Kidney tubule cell (primary cell): ENCODE data around the gene TMEM72.
A peak's percentile ranks its signal among the peaks of the same experiment; 100 is the strongest.

Source experiments
- DNase-seq: peaks from one replicate; pipeline ENCODE4 v3.0.0-alpha.2; 2018; ENCODE audit warnings: low spot score

Gene TMEM72

GRCh38 chr10:44955413-44956070, 44.4 kb downstream of the TMEM72 start:
- DNase-seq: no peak

GRCh38 chr10:44956226-44956625, 45.1 kb downstream of the TMEM72 start:
- DNase-seq: no peak

DNA sequence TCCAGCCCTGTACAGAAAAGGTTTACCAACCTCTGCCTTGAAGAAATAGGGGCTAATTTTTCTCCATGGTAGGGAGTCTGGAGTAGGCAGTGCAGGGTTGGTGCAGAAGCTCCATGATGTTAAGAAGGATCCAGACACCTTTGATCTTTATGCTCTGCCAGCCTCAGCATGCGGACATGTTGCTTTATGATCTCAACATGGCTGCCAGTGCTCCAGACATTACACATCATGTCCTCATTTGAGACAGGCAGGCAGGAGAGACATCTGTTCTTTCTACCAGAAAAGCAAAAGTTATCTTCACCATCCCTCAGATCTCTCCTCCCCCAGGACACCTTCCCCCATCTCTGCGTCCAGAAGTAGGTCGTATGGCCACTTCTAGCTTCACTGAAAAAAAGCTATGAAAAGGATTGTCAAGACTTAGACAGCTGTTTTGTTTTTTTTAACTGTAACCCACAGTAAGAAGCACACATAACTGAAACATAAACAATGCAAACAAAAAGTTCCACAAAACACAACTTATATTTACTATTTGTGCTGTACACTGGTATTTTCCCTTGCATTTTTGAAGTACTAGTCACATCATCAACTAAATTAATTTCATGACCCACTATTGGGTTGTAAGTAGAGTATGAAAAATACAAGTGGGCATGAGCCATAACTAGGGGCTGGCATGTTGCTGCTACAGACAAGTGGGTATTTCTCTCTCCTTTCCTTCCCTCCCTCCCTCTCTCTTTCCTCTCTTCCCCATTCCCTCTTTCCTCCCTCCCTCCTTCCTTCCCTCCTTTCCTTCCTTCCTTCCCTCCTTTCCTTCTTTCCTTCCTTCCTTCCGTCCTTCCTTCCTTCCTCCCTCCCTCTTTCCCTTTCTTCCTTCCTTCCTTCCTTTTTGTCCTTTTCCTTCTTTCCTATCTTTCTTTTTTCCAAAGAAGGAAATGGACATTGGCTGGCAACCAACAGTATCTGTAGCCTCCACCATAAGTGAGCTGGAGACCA, 45.9 kb downstream of the TMEM72 start:
- no peak for DNase-seq

DNA sequence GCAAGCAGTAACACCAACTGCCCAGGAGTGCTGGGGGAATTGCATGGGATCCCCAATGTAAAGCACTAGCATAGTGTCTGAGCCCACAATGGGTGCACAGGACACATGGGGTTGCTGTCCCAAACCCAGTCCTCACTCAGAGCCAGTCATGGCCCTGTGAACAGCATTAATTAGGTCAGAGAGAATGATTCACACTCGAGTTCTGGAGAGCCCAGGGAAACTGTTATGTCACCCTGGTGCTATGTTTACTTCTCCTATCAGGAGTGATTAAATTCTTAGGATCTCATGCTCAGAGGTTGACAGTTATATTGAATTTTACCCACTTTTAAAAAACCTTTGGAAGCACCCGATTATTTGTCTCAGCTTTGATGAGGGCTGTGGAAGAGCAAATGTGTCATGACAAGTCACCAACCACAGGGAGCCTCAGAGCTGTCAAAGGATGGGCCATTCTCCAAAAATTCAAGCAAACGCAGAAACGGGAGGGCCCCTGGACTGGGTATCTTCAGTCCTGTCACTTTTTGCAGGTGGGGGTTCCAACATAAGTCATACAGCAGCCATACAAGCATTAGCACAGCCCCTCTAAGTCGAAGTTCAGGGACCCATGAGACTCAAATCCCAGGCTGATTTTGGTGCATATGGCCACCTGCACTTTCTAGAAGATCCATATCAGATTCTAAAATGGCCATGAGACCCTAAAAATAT, 47.2 kb downstream of the TMEM72 start:
- DNase-seq: peak; percentile 86

GRCh38 chr10:44958898-44959246, 47.7 kb downstream of the TMEM72 start:
- DNase-seq: no peak

- DNase-seq: peak; percentile 92
These were observed 48.3 kb downstream of the TMEM72 start, which contains the start of gene RASSF4 for GRCh38 chr10:44959247-44960087. Gene RASSF4, plus strand, starts transcription at chr10:44959802. Its CDS starts 10,401 bp downstream, at chr10:44970203.

DNA sequence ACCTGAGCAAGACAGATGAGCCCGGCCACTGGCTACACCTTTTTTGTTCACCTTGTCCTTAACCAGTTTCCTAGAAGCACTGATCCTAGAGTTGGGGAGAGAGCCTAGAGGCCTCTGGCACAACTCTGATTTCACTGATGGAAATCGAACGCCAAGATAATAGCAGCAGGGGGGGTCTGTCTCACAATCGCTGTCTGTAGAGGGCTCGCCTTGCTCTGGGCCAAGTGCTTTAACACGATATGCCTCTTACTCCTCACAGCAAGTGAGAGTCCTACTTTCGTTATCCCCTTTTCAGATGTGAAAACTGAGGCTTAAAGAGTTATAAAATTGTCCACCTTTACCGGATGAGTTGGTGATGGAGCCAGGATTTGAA, 48.9 kb downstream of the TMEM72 start:
- DNase-seq: no peak

GRCh38 chr10:44960482-44961229, 49.5 kb downstream of the TMEM72 start:
- peak; percentile 26 for DNase-seq

GRCh38 chr10:44961230-44961571, 50.1 kb downstream of the TMEM72 start:
- DNase-seq: no peak

- no peak for DNase-seq
These were observed 51.0 kb downstream of the TMEM72 start for GRCh38 chr10:44961931-44962750.

- DNase-seq: peak; percentile 80
These were observed 52.0 kb downstream of the TMEM72 start for GRCh38 chr10:44962870-44963738.

DNA sequence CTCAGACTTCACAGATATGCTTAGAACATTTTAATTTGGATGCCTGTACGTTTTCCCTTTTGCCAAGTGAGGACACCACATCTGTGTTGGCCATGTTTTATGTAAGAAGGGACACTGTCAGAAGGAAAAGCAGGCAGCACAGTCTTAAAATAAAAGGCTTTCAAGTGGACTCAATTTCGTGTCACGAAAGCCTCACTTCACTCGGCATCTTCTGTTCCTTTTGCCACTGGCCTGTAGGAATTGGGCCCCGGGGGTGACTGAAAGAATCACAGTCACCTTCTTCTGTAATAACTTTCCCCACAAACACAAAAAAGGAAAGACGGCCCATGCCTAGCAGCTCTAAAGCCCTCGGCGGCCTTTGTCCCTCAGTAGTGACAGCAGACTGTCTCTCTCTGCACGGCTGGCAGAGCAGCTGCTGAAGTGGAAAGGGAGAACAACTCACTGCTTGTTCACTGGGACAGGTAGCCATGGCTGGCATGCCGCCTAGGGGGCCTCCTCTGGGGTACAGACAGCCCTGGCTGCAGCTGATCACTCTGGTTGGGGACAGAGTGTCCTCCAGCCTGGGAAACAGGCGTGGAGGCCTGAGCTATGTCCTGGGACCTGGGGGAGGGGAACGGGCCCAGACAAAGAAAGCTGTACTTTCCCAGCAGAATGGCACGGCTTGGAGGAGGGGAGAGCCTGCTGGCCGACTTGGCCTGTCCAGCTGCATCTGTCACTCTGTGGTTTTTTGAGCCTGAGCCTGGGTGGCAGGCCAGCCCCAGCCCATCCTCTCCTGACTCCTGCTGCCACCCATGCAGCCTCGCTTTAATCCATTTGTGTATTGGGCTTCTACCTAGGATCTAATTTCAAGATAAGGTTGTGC, 52.9 kb downstream of the TMEM72 start:
- DNase-seq: peak; percentile 87

DNA sequence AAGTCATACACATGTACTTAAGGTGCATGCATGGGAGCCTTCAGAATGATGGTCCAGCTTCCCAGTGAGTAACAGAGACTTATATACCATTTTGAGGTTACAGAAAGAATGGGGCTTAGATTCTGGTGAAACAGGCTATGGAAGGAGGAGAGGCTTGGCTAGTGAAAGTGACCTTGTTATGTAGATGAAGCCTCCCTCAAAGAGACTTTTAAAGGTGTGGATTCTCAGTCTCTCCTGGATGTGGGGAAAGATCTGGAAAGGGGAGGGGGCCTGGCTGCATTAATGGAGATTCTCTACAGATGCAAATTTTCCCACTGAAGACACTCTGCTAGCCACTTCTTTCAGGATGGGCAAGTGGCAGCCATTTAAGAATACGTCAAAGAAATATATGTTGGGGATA, 54.0 kb downstream of the TMEM72 start:
- no peak for DNase-seq

GRCh38 chr10:44965651-44966097, 54.5 kb downstream of the TMEM72 start:
- DNase-seq: peak; percentile 11

GRCh38 chr10:44966129-44966815, 55.1 kb downstream of the TMEM72 start:
- peak; percentile 58 for DNase-seq

DNA sequence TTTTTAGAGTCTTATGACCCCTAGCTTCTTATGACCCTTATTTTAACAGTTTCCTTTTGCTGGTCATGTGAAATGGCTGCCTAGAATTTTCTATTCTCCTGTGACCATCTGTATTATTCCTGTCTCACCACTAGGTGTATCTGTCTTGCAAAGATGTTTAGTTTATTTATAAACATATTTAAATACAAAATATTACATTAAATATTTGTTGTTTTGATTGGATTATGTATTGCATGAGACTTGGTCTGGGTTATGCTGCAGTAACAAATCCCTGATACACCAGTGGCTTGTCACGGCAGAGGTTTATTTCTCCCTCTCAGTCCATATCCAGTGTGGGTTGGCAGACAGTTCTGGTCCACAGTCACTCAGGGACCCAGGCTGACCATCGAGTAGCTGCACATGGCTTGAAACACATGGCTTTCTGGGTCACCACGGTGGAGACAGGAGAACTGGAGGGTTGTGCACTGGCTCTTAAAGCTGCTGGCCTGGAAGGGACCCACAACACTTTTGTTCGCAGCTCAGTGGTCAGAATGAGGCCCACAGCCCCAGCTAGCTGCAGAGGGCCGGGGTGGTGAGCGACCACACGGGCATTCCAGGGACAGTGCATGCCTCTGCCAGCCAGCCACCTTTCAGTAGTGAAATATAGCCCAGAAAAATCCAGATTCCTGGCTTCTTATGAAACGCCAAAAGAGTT, 55.8 kb downstream of the TMEM72 start:
- peak; percentile 38 for DNase-seq

- DNase-seq: no peak
These were observed 56.5 kb downstream of the TMEM72 start for GRCh38 chr10:44967616-44968015.
